Neural cell (in vitro differentiated cells): ENCODE results near the gene NUDCD3. TPM values are rescaled to one million over a fixed set of nuclear protein-coding genes. Genes with fewer than 3 reads are reported as not detected.

Experiments
- H2AFZ ChIP-seq: fragments of 200-600, 300-800 bp; sonication (generic), shearing (Covaris generic); 2 replicates; pipeline ENCODE4 v1.6.0; 2014; ENCODE audit warnings: low read depth, mild to moderate bottlenecking, antibody characterized with exemption, low read length, moderate library complexity
- H3F3A ChIP-seq: fragments of 200-600 bp; shearing (Covaris generic); 2 replicates; pipeline ENCODE4 v1.6.1; 2016; ENCODE audit warnings: mild to moderate bottlenecking, moderate library complexity, mixed read lengths, antibody characterized with exemption, low read length; ENCODE audit not compliant: insufficient read depth, poor library complexity, severe bottlenecking
- H3K27ac ChIP-seq: fragments of 200-600, 300-800 bp; sonication (generic), shearing (Covaris generic); 2 replicates; pipeline ENCODE4 v1.5.1; 2014; ENCODE audit warnings: mild to moderate bottlenecking, low read length, moderate library complexity
- H3K27me3 ChIP-seq: fragments of 300-800, 200-600 bp; sonication (generic), shearing (Covaris generic); 2 replicates; pipeline ENCODE4 v1.6.0; 2014; ENCODE audit warnings: mild to moderate bottlenecking, low read depth, low read length, moderate library complexity; ENCODE audit not compliant: insufficient read depth
- H3K36me3 ChIP-seq: fragments of 300-800, 200-600 bp; sonication (generic), shearing (Covaris generic); 2 replicates; pipeline ENCODE4 v1.5.1; 2014; ENCODE audit warnings: mild to moderate bottlenecking, antibody characterized with exemption, low read length, moderate library complexity; ENCODE audit not compliant: insufficient read depth
- H3K4me2 ChIP-seq: fragments of 300-800, 200-600 bp; sonication (generic), shearing (Covaris generic); 2 replicates; pipeline ENCODE4 v1.6.0; 2014; ENCODE audit warnings: mild to moderate bottlenecking, low read length
- H3K4me3 ChIP-seq: fragments of 300-800, 200-600 bp; sonication (generic), shearing (Covaris generic); 2 replicates; pipeline ENCODE4 v1.5.1; 2014; ENCODE audit warnings: mild to moderate bottlenecking, low read length, moderate library complexity
- H3K79me2 ChIP-seq: fragments of 200-600 bp; shearing (Covaris generic); replicated peaks from 2 replicates; pipeline ENCODE4 v1.6.0; 2014; ENCODE audit warnings: mild to moderate bottlenecking, low read length, moderate library complexity; ENCODE audit not compliant: insufficient read depth
- H3K9ac ChIP-seq: fragments of 300-800, 200-600 bp; sonication (generic), shearing (Covaris generic); 2 replicates; pipeline ENCODE4 v1.6.1; 2016; ENCODE audit warnings: mild to moderate bottlenecking, low read length, mixed read lengths
- H3K9me2 ChIP-seq: fragments of 200-600 bp; shearing (Covaris generic); 2 replicates; pipeline ENCODE4 v1.6.1; 2016; ENCODE audit warnings: mild to moderate bottlenecking, low read length, mixed read lengths; ENCODE audit not compliant: insufficient read depth
- H3K9me3 ChIP-seq: fragments of 200-600, 300-800 bp; sonication (generic), shearing (Covaris generic); 2 replicates; pipeline ENCODE4 v1.6.1; 2016; ENCODE audit warnings: mild to moderate bottlenecking, mixed run types, low read length, moderate library complexity, mixed read lengths
- H4K20me1 ChIP-seq: fragments of 200-600 bp; shearing (Covaris generic); 2 replicates; pipeline ENCODE4 v1.6.1; 2016; ENCODE audit warnings: mild to moderate bottlenecking, mixed run types; ENCODE audit not compliant: insufficient read depth
- CTCF ChIP-seq: fragments of 450-650 bp; IDR thresholded peaks from 2 replicates; pipeline ENCODE4 v1.5.1; 2014; ENCODE audit warnings: antibody characterized with exemption, mild to moderate bottlenecking, moderate library complexity; ENCODE audit not compliant: poor library complexity, severe bottlenecking
- EP300 ChIP-seq: fragments of 450-650 bp; conservative IDR thresholded peaks from 2 replicates; pipeline ENCODE4 v1.6.1; 2014; ENCODE audit warnings: antibody characterized with exemption, mild to moderate bottlenecking, moderate library complexity; ENCODE audit not compliant: poor library complexity, severe bottlenecking
- EZH2 ChIP-seq: fragments of 200-600, 300-800 bp; shearing (Covaris generic), sonication (generic); IDR thresholded peaks from 2 replicates; pipeline ENCODE4 v1.6.1; 2014; ENCODE audit warnings: antibody characterized with exemption, low read length, borderline replicate concordance, mild to moderate bottlenecking; ENCODE audit not compliant: insufficient read depth, poor library complexity, severe bottlenecking
- MXI1 ChIP-seq: fragments of 450-650 bp; conservative IDR thresholded peaks from 2 replicates; pipeline ENCODE4 v1.6.1; 2014; ENCODE audit warnings: antibody characterized with exemption, mild to moderate bottlenecking; ENCODE audit not compliant: poor library complexity, severe bottlenecking
- POLR2AphosphoS5 ChIP-seq: IDR thresholded peaks from 2 replicates; pipeline ENCODE4 v1.6.1; 2012
- SMC3 ChIP-seq: fragments of 450-650 bp; conservative IDR thresholded peaks from 2 replicates; pipeline ENCODE4 v1.6.1; 2014; ENCODE audit warnings: antibody characterized with exemption, mild to moderate bottlenecking, moderate library complexity; ENCODE audit not compliant: poor library complexity
- polyA plus RNA-seq: library from polyadenylated mRNA; depleted of rRNA; stranded (reverse); fragments of >200 nt; gene quantifications from 2 replicates; pipeline ENCODE4 v1.2.3, GENCODE V29; 2014
- TF ChIP-seq, protein P1 (sequence below): IDR thresholded peaks from 2 replicates; pipeline ENCODE4 v1.6.1; 2012; ENCODE audit warnings: borderline replicate concordance

The NUDCD3 gene
- polyA plus RNA-seq, 1 donor from 2014 or later: 69.9 TPM

GRCh38 chr7:44386139-44386913 is 104.1 kb downstream of the NUDCD3 start:
- Histone ChIP-seq H3K27ac (peak overlapping the region; percentile 39), H3K4me2 (no peak overlapping the region), H2AFZ (no peak overlapping the region), H4K20me1 (no peaks in the 10 kb centered on the region), H3K4me3 (no peak overlapping the region), H3K36me3 (no peaks in the 10 kb centered on the region), H3K9me3 (no peaks in the 10 kb centered on the region), H3F3A (no peaks in the 10 kb centered on the region), H3K27me3 (no peaks in the 10 kb centered on the region), H3K9me2 (no peaks in the 10 kb centered on the region), H3K9ac (no peak overlapping the region), H3K79me2 (no peaks in the 10 kb centered on the region)
- TF ChIP-seq, protein P1, sequence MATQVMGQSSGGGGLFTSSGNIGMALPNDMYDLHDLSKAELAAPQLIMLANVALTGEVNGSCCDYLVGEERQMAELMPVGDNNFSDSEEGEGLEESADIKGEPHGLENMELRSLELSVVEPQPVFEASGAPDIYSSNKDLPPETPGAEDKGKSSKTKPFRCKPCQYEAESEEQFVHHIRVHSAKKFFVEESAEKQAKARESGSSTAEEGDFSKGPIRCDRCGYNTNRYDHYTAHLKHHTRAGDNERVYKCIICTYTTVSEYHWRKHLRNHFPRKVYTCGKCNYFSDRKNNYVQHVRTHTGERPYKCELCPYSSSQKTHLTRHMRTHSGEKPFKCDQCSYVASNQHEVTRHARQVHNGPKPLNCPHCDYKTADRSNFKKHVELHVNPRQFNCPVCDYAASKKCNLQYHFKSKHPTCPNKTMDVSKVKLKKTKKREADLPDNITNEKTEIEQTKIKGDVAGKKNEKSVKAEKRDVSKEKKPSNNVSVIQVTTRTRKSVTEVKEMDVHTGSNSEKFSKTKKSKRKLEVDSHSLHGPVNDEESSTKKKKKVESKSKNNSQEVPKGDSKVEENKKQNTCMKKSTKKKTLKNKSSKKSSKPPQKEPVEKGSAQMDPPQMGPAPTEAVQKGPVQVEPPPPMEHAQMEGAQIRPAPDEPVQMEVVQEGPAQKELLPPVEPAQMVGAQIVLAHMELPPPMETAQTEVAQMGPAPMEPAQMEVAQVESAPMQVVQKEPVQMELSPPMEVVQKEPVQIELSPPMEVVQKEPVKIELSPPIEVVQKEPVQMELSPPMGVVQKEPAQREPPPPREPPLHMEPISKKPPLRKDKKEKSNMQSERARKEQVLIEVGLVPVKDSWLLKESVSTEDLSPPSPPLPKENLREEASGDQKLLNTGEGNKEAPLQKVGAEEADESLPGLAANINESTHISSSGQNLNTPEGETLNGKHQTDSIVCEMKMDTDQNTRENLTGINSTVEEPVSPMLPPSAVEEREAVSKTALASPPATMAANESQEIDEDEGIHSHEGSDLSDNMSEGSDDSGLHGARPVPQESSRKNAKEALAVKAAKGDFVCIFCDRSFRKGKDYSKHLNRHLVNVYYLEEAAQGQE: no peak

GRCh38 chr7:44385434-44386138 is 104.9 kb downstream of the NUDCD3 start:
- H3K9me3 ChIP-seq: no peaks in the 10 kb centered on the region
- peak overlapping the region; percentile 39 for H3K27ac ChIP-seq
- no peaks in the 10 kb centered on the region for H3K27me3 ChIP-seq
- H2AFZ ChIP-seq: no peak overlapping the region
- H3K9me2 ChIP-seq: no peaks in the 10 kb centered on the region
- TF ChIP-seq POLR2AphosphoS5 (no peak), EP300 (no peak), EZH2 (no peak), MXI1 (peak; percentile 36), CTCF (no peak), SMC3 (no peak)
- TF ChIP-seq, protein P1: no peak
- H3K4me2 ChIP-seq: peak overlapping the region; percentile 19
- no peaks in the 10 kb centered on the region for H3K36me3 ChIP-seq
- no peaks in the 10 kb centered on the region for H4K20me1 ChIP-seq
- H3K4me3 ChIP-seq: peak overlapping the region; percentile 21
- H3F3A ChIP-seq: no peaks in the 10 kb centered on the region
- peak overlapping the region; percentile 31 for H3K9ac ChIP-seq
- H3K79me2 ChIP-seq: no peaks in the 10 kb centered on the region
